Measurements from ENCODE around the gene CCND1.

DNA sequence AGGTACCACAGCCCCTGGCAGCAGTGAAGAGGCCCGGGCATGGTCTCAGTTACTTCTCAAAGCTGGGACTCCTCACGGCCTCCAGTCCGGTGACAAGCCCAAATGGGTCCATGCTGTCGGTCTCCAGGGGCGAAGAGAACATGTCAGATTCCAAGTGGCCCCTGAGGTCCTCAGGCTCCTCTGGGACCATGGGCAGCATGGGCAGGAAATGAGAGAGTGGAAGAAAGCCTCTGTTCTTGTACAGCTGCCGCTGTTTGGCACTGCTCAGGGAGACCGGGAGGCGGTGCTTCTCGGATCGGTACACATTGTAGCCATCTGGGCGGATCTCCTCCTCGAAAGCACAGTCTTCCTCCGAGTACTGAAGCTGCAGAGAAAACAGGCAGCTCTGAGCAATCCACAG, 58.3 kb downstream of the CCND1 start:
- TF ChIP-seq, protein P1, sequence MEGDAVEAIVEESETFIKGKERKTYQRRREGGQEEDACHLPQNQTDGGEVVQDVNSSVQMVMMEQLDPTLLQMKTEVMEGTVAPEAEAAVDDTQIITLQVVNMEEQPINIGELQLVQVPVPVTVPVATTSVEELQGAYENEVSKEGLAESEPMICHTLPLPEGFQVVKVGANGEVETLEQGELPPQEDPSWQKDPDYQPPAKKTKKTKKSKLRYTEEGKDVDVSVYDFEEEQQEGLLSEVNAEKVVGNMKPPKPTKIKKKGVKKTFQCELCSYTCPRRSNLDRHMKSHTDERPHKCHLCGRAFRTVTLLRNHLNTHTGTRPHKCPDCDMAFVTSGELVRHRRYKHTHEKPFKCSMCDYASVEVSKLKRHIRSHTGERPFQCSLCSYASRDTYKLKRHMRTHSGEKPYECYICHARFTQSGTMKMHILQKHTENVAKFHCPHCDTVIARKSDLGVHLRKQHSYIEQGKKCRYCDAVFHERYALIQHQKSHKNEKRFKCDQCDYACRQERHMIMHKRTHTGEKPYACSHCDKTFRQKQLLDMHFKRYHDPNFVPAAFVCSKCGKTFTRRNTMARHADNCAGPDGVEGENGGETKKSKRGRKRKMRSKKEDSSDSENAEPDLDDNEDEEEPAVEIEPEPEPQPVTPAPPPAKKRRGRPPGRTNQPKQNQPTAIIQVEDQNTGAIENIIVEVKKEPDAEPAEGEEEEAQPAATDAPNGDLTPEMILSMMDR (conservative IDR thresholded peaks at IDR 0.05) = no peak
- no peak for TF ChIP-seq EZH2 (IDR thresholded peaks at IDR 0.05; ENCODE audit: low read depth)

All from PC-9 (cell line).